NCI-H82 (cell line): ENCODE measurements around the gene ARMH4.

Experiments
- DNase-seq: peaks from one replicate; lab custom pipeline; 2025; lab: John Stamatoyannopoulos, UW

The ARMH4 gene

DNA sequence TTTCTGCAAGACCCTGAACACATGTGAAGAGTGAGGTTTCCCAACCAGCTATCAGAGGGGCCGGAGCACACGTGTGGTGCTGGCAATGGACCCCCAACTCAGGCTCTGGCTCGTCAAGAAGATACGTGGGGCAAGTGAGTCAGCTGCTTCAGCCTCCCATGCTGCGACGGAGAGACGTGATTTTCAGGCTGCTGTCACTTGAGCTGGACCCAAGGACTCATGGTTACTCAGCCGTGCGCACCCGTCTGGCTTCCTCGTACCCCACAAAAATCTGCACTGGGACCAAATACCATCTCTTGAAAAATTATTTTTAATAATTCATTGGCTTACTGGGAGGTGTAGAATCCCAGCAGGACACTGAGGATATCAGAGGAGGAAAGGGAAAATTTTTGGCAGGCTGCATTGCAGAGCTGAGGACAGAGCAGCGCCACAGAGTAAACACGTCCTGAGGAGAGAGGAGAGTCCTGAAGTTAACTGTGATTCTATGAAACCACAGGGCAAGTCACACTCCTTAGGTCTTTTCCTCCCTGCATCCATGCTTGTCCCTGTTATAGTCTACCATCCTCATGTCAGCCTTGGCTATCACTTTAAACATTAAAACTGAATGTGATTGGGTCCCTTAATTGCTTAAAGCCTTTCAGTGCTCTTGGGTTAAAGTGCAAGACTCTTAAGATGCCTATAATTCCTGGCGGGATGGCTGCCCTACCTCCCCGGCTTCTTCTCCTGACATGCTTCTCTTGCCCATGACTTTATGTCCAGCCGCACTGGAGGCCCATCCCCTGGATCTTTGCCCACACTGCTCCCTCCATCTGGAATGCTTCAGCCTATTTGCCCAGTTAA lies 190.8 kb downstream of the ARMH4 start:
- no peak for DNase-seq

DNA sequence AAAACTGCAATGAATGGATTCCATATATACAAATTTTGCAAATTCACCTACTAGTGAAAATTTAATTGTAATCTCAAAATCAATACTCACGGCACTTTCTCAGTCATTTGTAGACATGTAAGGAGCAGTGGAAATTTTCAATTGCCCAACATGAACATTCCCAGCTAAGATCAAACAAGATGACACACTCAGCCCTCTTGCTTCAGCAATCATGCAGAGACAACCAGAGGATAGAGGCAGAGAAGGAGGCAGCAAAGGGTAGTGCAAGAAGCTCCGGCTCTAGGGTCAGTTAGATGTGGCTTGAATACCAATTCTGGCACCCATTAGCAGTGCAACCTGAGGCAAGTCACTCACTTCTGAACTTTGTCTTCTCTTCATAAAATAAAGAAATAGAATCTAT lies 194.6 kb downstream of the ARMH4 start:
- no peak for DNase-seq
